ENCODE results near the gene SOAT1. TPM values are rescaled to one million over a fixed set of nuclear protein-coding genes. Genes with fewer than 3 reads are reported as not detected.
"Not testable (repeated sequence)": the region's sequence is repeated elsewhere in the genome, so short reads cannot be mapped to it uniquely, and the experiment has no call there.

The SOAT1 gene
- 10.4 TPM for total RNA-seq
- long read RNA-seq, full-length matches to known transcripts = 5 of 5 reads
- long read RNA-seq, partial matches to known transcripts = 0 of 5 reads
- long read RNA-seq, other reads (novel, unspliced or antisense) = 0 of 5 reads

- intact Hi-C loops (cut with DNase I) = loop anchor here (5.0 kb wide), 3 partner anchors 66 to 151 kb away; partner anchors contain the start of genes ABL2 and AXDND1
- peak; percentile 100 for ATAC-seq
- DNase-seq (ENCODE audit: missing footprints) = peak; percentile 98
Observed at GRCh38 chr1:179293340-179294327, at the start of gene SOAT1. Gene SOAT1, plus strand, starts transcription at chr1:179293797. Its CDS starts 8,888 bp downstream, at chr1:179302685.

GRCh38 chr1:179245426-179245825 is 48.2 kb upstream of the SOAT1 start:
- intact Hi-C loops (cut with DNase I); ATAC-seq; DNase-seq (ENCODE audit: missing footprints): not testable (repeated sequence)

- DNase-seq (ENCODE audit: missing footprints) = no peak
- intact Hi-C loops (cut with DNase I) = no loop called here
- no peak for ATAC-seq
Observed at GRCh38 chr1:179247923-179248322, 45.7 kb upstream of the SOAT1 start.

- intact Hi-C loops (cut with DNase I) = loop anchor here (2.0 kb wide), 1 partner anchor 119 kb away; no protein-coding TSS in a partner anchor
- no peak for DNase-seq (ENCODE audit: missing footprints)
- peak; percentile 50 for ATAC-seq
Observed at GRCh38 chr1:179251675-179252074, 41.9 kb upstream of the SOAT1 start.

GRCh38 chr1:179252606-179253005 is 41.0 kb upstream of the SOAT1 start:
- intact Hi-C loops (cut with DNase I) = no loop called here
- no peak for DNase-seq (ENCODE audit: missing footprints)
- ATAC-seq = no peak

GRCh38 chr1:179253286-179253972 is 40.2 kb upstream of the SOAT1 start:
- intact Hi-C loops (cut with DNase I) = no loop called here
- ATAC-seq = no peak
- DNase-seq (ENCODE audit: missing footprints) = no peak

- intact Hi-C loops (cut with DNase I) = no loop called here
- no peak for ATAC-seq
- DNase-seq (ENCODE audit: missing footprints) = no peak
Observed at GRCh38 chr1:179262183-179262582, 31.4 kb upstream of the SOAT1 start.

GRCh38 chr1:179263121-179263520 is 30.5 kb upstream of the SOAT1 start:
- ATAC-seq = no peak
- no peak for DNase-seq (ENCODE audit: missing footprints)
- intact Hi-C loops (cut with DNase I) = no loop called here

GRCh38 chr1:179264507-179264906 is 29.1 kb upstream of the SOAT1 start:
- intact Hi-C loops (cut with DNase I) = no loop called here
- no peak for ATAC-seq
- no peak for DNase-seq (ENCODE audit: missing footprints)

GRCh38 chr1:179269071-179269470 is 24.5 kb upstream of the SOAT1 start:
- ATAC-seq (no peak), DNase-seq (ENCODE audit: missing footprints) (no peak)
- intact Hi-C loops (cut with DNase I) = no loop called here

- ATAC-seq; DNase-seq (ENCODE audit: missing footprints); intact Hi-C loops (cut with DNase I): not testable (repeated sequence)
Observed at GRCh38 chr1:179274424-179274823, 19.2 kb upstream of the SOAT1 start.

- DNase-seq (ENCODE audit: missing footprints) (no peak), ATAC-seq (no peak)
- intact Hi-C loops (cut with DNase I) = no loop called here
Observed at GRCh38 chr1:179278920-179279319, 14.7 kb upstream of the SOAT1 start.

GRCh38 chr1:179283992-179284391 is 9.6 kb upstream of the SOAT1 start:
- intact Hi-C loops (cut with DNase I) = no loop called here
- no peak for DNase-seq (ENCODE audit: missing footprints)
- ATAC-seq = no peak

- intact Hi-C loops (cut with DNase I) = no loop called here
- no peak for ATAC-seq
- no peak for DNase-seq (ENCODE audit: missing footprints)
Observed at GRCh38 chr1:179287946-179288345, 5.7 kb upstream of the SOAT1 start.

GRCh38 chr1:179288977-179289376 is 4.6 kb upstream of the SOAT1 start:
- intact Hi-C loops (cut with DNase I) = no loop called here

GRCh38 chr1:179295164-179295755 is 1.7 kb downstream of the SOAT1 start:
- DNase-seq (ENCODE audit: missing footprints) (no peak), ATAC-seq (no peak)
- intact Hi-C loops (cut with DNase I) = no loop called here

More at GRCh38 chr1:179288977-179289376, 4.6 kb upstream of the SOAT1 start:
- DNase-seq (ENCODE audit: missing footprints) = no peak
- ATAC-seq = no peak

GRCh38 chr1:179296356-179297104 is 2.9 kb downstream of the SOAT1 start:
- intact Hi-C loops (cut with DNase I) = loop anchor here (2.0 kb wide), 1 partner anchor 218 kb away; no protein-coding TSS in a partner anchor
- DNase-seq (ENCODE audit: missing footprints) (no peak), ATAC-seq (no peak)

GRCh38 chr1:179297105-179297378 is 3.4 kb downstream of the SOAT1 start:
- intact Hi-C loops (cut with DNase I) = loop anchor here (2.0 kb wide), 1 partner anchor 218 kb away; no protein-coding TSS in a partner anchor
- no peak for DNase-seq (ENCODE audit: missing footprints)
- no peak for ATAC-seq
